Epithelial cell of prostate (primary cell): ENCODE data around the gene ALDOA.
"Not testable (repeated sequence)": the region's sequence is repeated elsewhere in the genome, so short reads cannot be mapped to it uniquely, and the experiment has no call there.

ENCODE experiments used
- DNase-seq: peaks from one replicate; pipeline ENCODE4 v3.0.0-alpha.2; 2011; ENCODE audit warnings: low read depth, low spot score
- H3K27ac ChIP-seq: fragments of 450-650 bp; 2 replicates; pipeline ENCODE4 v1.5.1; 2017; ENCODE audit warnings: mild to moderate bottlenecking

Gene ALDOA

GRCh38 chr16:30040221-30040620 lies 25.3 kb upstream of the ALDOA start:
- no peak for DNase-seq
- no peak overlapping the region for H3K27ac ChIP-seq

- not testable (repeated sequence) for DNase-seq, H3K27ac ChIP-seq
Measured at GRCh38 chr16:30040690-30041089, 24.9 kb upstream of the ALDOA start.

GRCh38 chr16:30041841-30042240 lies 23.7 kb upstream of the ALDOA start:
- no peak for DNase-seq
- H3K27ac ChIP-seq = no peak overlapping the region

- DNase-seq = no peak
- H3K27ac ChIP-seq = no peak overlapping the region
Measured at GRCh38 chr16:30046178-30046577, 19.4 kb upstream of the ALDOA start.

GRCh38 chr16:30046588-30046987 lies 19.0 kb upstream of the ALDOA start:
- no peak overlapping the region for H3K27ac ChIP-seq
- no peak for DNase-seq

DNA sequence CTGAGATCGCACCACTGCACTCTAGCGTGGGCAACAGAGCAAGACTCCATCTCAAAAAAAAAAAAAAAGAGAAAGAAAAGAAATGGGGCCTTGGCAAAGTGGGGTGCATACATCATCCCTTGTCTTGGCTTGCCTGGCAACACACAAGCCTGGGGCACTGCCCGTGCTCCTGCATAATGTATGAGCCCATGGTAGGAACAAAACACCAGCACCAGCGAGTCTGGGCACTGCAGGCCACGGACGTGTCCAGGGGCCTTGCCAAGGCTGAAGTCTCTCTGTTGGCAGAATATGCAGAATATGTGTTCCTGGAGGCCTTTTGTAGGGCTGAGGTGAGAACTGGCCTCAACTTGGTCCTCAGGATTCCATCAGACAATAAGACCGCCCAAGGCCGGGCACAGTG lies 15.7 kb upstream of the ALDOA start:
- DNase-seq = no peak
- H3K27ac ChIP-seq = no peak overlapping the region

DNA sequence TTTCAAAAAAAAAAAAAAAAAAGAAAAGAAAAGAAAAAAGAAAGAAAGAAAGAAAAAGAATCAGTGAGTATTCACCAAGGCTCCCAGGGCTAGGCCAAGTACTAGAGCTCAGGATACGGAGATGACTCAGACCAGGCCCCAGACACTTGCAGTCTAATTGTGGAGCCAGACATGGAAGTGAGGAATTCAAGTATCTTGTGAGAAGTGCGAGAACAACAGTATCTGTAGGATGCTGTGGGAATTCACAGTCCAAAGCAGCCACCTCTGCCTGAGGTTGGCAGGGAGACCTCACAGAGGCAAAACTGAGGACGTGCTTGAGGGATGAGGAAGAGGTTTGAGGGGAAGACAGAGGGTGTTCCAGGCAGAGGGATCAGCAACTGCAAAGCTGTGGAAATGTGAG lies 14.0 kb upstream of the ALDOA start:
- no peak overlapping the region for H3K27ac ChIP-seq
- no peak for DNase-seq

GRCh38 chr16:30052671-30053372 lies 12.7 kb upstream of the ALDOA start:
- peak overlapping the region; percentile 21 for H3K27ac ChIP-seq
- peak; percentile 40 for DNase-seq

DNA sequence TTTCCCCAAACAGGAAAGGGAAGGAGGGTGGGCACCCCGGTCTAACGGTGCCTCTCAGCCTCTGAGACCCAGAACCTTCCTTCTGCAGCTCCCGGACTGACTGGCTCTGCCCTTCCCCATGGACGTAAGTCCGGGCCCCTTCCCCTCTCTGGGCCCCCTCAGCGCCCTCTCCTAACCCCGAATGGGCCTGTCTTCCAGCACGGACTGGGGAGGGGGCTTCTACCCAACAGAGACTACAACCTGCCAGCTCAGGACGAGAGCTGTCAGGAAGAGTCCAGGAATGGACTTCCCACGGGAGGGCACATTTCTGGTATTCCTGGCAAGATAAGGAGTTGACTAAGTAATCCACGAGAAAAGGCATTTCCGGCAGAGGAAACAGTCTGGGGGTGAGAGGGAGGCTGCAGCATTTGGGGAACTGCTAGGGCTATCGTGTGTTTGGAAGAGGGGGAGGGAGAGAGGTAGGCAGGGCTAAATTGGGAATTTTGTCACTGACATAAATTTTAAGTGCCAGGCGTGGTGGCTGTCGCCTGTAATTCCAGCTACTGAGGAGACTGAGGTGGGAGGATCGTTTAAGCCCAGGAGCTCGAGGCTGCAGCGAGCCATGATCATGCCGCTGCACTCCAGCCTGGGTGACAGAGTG lies 12.1 kb upstream of the ALDOA start:
- peak overlapping the region; percentile 21 for H3K27ac ChIP-seq
- no peak for DNase-seq

DNA sequence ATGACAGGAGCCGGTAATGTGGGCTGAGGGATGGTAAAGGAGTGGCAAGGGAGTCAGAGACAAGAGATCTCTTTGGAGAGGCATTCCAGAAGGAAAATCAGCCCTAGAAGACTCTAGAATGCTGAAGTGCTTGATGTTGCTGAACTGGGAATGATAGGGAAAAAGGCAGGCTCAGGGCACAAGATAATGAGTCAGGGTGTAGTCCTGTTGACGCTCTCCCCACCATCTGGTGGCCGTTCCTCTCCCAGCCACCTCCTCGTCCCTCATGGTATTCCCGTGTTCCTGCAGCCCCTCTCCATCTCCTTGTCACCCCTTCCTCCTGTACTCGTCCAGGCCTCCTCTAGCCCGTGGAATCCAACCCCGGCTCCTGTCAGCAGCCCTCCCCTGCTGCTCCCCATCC lies 11.1 kb upstream of the ALDOA start:
- no peak overlapping the region for H3K27ac ChIP-seq
- DNase-seq = no peak

DNA sequence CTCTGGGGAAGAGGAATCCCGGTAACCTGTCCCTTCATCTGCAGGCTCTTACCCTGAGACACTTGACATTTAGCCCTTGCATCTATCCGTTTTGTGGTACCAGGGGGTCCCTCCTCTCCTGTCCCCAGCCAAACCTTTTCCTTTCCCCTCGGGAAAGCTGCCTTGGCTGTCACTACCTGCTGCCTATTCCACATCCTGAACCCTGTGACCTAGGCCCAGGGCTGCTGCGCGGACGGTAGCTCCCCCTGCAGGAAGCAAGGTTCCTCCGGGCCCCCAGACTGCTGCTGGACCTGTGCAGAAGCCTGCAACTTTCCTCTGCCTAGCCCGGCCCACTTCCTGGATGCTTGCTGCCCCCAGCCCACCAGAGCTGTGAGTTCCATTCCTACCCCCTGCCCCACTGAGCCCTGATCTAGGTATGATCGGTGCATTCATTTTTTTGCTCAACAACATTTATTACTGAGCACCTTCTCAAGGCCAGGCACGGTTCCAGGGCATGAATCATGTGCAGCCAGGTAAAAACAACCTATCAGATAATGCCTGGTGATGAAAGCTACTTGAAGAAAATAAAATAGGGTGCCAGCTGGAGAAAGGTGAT lies 10.5 kb upstream of the ALDOA start:
- peak; percentile 58 for DNase-seq

DNA sequence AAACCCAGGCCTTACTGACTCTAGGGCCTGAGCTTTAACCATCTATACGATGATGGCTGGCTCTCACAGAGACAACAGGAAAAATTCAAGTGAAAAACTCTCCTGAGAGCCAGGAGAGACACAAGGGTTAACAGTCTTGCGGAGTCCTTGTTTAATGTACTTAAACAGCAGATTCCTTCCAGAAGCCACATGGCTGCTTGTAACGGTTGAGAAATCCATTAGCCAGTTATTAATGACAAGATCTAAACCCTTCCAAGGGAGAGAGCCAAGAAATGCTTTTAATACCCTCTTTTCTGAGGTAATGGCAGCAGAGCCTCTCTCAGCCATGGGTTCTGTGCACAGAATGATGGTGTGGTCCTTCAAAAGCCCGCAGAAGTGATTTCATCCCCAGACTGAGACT lies 5.2 kb upstream of the ALDOA start:
- DNase-seq = no peak
- no peak overlapping the region for H3K27ac ChIP-seq

More for the DNA sequence above, 10.5 kb upstream of the ALDOA start:
- H3K27ac ChIP-seq = peak overlapping the region; percentile 34

- H3K27ac ChIP-seq = no peak overlapping the region
- DNase-seq = no peak
Measured at GRCh38 chr16:30060836-30061554, 4.6 kb upstream of the ALDOA start.

DNA sequence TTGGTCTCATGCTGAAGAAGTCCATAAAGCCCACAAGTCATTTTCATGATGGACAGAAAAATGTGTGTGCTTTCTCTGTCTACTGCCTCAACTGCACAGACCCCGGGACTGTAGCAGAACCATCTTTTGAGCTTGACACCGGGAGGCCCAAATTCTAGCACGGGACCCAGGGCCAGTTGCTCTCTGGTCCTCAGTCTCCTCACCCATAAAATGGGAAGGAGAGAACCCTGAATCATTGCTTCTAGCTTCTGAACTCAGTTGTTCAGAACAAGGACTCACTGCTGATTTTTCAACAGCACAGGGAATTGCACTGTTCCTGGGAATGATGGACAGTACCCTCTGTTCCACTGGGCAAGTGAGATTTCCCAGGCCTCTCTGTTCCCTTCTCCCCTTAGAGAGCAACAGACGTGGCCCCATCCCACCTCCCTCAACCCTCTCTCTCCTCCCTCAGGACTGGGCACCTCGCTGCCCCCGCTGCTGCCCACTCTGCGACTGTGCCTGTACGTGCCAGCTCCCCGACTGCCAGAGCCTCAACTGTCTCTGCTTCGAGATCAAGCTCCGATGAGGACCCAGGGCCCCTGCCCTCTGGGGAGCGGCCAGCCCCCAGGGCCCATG lies 2.2 kb upstream of the ALDOA start:
- no peak for DNase-seq

DNA sequence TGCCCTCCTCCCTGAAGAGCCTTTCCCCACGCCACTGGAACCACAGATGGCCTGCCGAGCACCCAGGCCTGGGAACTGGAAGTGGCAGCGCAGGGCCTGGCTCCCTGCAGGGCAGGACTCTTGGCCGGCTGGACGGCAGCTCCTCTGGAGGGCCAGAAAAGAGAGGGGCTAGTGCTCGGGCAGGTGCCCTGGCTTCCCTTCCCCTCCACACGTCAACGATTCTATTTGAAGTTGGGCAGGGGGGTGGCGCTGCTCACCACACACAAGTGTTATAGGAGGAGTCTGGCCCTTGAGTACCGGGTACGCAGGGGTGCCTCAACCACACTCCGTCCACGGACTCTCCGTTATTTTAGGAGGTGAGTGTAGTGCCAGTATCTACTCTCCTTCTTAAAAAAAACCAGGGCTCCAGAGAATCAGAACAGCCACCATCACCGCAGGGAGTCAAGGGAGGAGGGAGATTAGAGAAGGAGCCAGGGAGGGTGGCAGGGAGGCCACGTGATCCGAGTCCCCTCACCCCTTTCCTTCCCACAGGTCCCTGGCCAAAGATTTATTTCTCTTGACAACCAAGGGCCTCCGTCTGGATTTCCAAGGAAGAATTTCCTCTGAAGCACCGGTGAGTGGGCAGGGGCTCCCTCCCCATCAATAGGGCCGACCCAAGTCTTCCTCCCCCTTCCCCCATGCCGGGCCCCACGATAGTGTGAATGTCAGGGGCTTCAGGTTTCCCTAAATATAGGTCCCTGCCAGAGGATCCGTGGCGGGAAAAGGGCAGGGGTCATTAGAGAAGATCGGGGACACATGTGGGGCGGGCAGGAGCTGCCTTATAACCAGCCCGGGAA lies 1.4 kb upstream of the ALDOA start:
- DNase-seq = no peak
- H3K27ac ChIP-seq = peak overlapping the region; percentile 95

More for the DNA sequence above, 2.2 kb upstream of the ALDOA start:
- peak overlapping the region; percentile 95 for H3K27ac ChIP-seq

DNA sequence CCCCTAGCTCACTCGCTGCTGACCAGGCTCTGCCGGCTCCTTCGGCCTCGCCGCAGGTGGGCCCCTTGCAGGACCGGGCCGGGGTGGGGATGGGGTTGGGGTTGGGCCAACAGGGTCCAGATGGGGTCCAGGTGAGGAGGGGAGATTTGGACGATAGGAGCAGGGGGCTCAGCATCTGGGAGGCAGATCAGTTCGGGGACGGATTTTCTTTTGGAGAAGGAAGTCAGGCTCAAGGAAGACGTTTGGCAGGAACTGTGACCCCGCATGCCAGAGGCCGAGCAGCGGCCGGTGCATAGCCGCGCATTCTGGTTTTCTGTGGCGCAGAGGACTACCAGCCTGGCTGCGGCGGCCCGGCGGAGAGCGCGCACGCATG lies 845 bp upstream of the ALDOA start:
- peak overlapping the region; percentile 95 for H3K27ac ChIP-seq
- no peak for DNase-seq

- no peak for DNase-seq
- H3K27ac ChIP-seq = peak overlapping the region; percentile 95
Measured at GRCh38 chr16:30065943-30066760, 592 bp downstream of the ALDOA start.

DNA sequence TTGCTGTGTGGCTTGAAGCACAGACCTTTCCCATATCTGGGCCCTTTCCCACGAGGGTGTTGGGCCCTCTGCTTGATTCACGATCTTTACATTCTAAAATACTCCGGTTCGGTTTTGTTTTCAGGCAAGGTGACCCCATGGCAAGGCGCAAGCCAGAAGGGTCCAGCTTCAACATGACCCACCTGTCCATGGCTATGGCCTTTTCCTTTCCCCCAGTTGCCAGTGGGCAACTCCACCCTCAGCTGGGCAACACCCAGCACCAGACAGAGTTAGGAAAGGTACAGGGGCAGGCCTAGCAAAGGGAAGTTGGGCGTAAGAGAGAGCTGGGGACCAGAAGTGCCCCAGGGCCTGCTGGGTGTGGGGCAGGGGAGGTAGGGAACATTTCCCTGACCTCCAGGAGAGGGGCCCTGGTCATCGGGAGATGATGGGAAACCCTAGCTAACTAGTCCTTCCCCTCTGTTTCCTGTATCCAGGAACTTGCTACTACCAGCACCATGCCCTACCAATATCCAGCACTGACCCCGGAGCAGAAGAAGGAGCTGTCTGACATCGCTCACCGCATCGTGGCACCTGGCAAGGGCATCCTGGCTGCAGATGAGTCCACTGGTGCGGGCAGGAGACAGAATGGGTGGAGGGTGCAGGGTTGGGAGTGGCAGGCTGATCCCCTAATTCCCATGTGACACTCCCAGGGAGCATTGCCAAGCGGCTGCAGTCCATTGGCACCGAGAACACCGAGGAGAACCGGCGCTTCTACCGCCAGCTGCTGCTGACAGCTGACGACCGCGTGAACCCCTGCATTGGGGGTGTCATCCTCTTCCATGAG lies 1.4 kb downstream of the ALDOA start:
- H3K27ac ChIP-seq = peak overlapping the region; percentile 95
- no peak for DNase-seq
